GM06990 (cell line): ENCODE data around the gene MEGF11.
A peak's percentile ranks its signal among the peaks of the same experiment; 100 is the strongest.

Experiments used
- DNase-seq: peaks from one replicate; pipeline ENCODE4 v3.0.0-alpha.2; 2011; ENCODE audit not compliant: insufficient read length; ENCODE audit errors: extremely low read depth
- H3K27me3 ChIP-seq: replicated peaks from 2 replicates; pipeline ENCODE4 v1.6.0; 2011; ENCODE audit warnings: low read length; ENCODE audit not compliant: control insufficient read depth, insufficient read depth
- H3K36me3 ChIP-seq: 2 replicates; pipeline ENCODE4 v1.5.1; 2011; ENCODE audit warnings: low read length; ENCODE audit not compliant: control insufficient read depth, insufficient read depth
- H3K4me3 ChIP-seq: replicated peaks from 2 replicates; pipeline ENCODE4 v1.5.1; 2011; ENCODE audit warnings: low read depth, mild to moderate bottlenecking, control low read depth, low read length
- TF ChIP-seq, protein P1 (sequence below): IDR thresholded peaks from 2 replicates; pipeline ENCODE4 v1.5.1; 2011; ENCODE audit warnings: low read length, control low read depth, mild to moderate bottlenecking, inconsistent platforms; ENCODE audit not compliant: insufficient read depth, poor library complexity, severe bottlenecking

The MEGF11 gene

DNA sequence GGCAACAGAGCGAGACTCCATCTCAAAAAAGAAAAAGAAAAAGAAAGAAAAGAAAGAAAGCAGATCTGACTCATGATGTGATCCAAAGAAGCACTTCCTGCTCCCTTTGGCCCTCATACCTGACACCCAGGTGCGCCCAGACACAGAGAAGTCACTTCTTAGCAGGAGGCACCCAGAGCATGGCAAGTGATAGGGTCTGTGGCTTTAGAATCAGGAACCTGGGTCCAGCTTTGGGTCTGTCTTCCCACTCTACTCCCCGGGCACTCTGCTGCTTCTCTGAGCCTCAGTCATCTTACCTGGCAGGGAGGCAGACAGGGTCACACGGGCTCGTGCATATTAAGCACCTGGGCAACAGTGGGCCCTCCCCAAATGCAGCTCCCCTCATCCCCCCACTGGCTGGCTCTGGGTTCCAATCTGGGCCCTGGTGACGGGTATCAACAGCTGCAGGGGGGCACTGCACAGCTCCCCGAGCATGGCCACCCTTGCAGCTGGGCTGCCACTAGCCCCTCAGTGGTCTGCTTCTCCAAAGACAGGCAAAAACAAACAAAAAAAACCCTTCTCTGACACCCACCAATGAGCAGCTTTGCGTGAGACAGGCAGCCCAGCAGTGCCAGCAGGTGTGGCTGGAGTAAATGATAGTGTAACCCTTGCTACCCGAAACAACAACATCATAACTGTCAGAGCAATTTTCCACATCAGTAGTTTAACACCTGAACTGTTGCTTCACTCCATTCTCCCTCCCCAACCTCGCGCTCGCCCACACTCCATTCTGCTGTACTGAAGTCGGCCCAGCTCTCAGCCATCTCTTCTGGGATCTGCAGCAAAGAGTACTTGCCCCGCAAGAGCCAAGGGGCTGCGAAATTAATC lies 99.8 kb downstream of the MEGF11 start:
- DNase-seq = peak; percentile 62
- H3K4me3 ChIP-seq = no peak overlapping the region; the same call in 1 of the 2 replicates
- no peaks in the 10 kb centered on the region for H3K27me3 ChIP-seq
- no peaks in the 10 kb centered on the region for H3K36me3 ChIP-seq
- TF ChIP-seq, protein P1, sequence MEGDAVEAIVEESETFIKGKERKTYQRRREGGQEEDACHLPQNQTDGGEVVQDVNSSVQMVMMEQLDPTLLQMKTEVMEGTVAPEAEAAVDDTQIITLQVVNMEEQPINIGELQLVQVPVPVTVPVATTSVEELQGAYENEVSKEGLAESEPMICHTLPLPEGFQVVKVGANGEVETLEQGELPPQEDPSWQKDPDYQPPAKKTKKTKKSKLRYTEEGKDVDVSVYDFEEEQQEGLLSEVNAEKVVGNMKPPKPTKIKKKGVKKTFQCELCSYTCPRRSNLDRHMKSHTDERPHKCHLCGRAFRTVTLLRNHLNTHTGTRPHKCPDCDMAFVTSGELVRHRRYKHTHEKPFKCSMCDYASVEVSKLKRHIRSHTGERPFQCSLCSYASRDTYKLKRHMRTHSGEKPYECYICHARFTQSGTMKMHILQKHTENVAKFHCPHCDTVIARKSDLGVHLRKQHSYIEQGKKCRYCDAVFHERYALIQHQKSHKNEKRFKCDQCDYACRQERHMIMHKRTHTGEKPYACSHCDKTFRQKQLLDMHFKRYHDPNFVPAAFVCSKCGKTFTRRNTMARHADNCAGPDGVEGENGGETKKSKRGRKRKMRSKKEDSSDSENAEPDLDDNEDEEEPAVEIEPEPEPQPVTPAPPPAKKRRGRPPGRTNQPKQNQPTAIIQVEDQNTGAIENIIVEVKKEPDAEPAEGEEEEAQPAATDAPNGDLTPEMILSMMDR = no peak

DNA sequence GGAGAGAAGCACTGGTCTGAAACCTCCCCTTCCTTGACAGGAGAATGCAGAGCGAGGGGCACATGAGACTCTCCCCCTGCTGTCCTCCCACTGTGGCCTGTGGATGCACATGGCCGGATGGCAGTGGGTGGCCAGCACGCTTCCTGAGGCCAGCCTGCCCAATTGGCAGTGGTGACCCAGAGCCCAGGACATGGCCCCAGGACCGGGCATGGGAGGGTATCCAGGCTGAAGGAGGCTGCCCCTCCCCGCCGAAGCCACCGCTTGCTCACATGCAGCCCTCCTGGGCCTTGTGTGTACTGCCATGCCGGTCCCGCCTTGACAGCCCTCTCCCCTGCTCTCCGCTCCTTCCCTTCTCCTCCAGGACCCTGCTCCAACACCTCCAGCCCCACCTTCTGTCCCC lies 100.9 kb downstream of the MEGF11 start:
- no peak for DNase-seq
- Histone ChIP-seq H3K4me3 (no peak overlapping the region), H3K36me3 (no peaks in the 10 kb centered on the region), H3K27me3 (no peaks in the 10 kb centered on the region)
- TF ChIP-seq, protein P1 = no peak

DNA sequence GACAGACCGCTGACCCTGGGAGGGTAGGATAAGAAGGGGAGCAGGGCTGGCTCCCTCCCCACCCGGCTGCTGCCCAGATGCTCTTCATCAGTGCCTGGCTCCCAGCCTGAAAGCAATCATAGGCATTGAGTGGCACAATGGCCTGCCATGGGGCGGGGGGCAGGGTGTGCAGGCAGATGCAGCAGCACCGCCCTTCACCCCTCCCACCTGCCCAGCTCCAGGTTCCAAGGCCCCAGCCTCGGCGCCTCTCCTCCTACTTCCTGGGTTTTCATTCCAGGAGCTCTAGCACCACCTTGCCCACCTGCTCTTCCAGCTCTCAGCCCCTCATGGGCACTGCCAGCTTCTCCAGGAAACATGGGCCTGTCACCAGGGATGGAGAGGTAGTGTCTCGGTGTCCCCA lies 101.7 kb downstream of the MEGF11 start:
- Histone ChIP-seq H3K27me3 (no peaks in the 10 kb centered on the region), H3K4me3 (no peak overlapping the region), H3K36me3 (no peaks in the 10 kb centered on the region)
- TF ChIP-seq, protein P1 = no peak
- no peak for DNase-seq

GRCh38 chr15:66149871-66150270 lies 103.7 kb downstream of the MEGF11 start:
- no peak for DNase-seq
- Histone ChIP-seq H3K4me3 (no peak overlapping the region), H3K27me3 (no peaks in the 10 kb centered on the region), H3K36me3 (no peaks in the 10 kb centered on the region)
- TF ChIP-seq, protein P1 = no peak

GRCh38 chr15:66148187-66148586 lies 105.4 kb downstream of the MEGF11 start:
- no peaks in the 10 kb centered on the region for H3K27me3 ChIP-seq
- TF ChIP-seq, protein P1 = no peak
- no peak overlapping the region for H3K4me3 ChIP-seq
- H3K36me3 ChIP-seq = no peaks in the 10 kb centered on the region
- DNase-seq = no peak

DNA sequence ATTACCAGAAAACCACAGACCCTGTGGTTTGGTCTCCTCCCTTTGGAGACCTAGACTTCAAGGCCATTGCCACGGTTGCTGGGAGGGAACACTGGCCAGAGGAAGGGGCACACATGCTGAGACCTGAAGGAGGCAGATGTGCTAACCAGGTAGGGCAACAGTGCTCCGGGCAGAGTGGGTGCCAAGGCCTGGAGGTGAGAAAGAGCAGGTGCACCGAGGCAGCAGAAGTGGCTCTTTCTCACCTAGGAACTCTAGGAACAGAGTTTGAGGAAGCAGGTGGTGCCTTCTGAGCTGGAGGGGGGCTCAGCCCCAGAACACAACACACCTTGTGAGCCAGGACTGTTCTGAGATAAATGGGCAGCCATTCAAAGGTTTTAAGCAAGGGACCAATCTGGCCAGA lies 106.1 kb downstream of the MEGF11 start:
- no peaks in the 10 kb centered on the region for H3K36me3 ChIP-seq
- no peak overlapping the region for H3K4me3 ChIP-seq
- TF ChIP-seq, protein P1 = no peak
- H3K27me3 ChIP-seq = no peaks in the 10 kb centered on the region
- DNase-seq = no peak
